Hepatocyte (in vitro differentiated cells): ENCODE results near the gene ROR2. TPM values are rescaled to one million over a fixed set of nuclear protein-coding genes. Genes with fewer than 3 reads are reported as not detected.

Experiments used
- DNase-seq: peaks from one replicate; pipeline ENCODE4 v3.0.0-alpha.2; 2016; ENCODE audit warnings: low spot score
- H2AFZ ChIP-seq: fragments of 200-600 bp; sonication (generic); 2 replicates; pipeline ENCODE4 v1.6.0; 2016; ENCODE audit warnings: antibody characterized with exemption, mild to moderate bottlenecking
- H3K27ac ChIP-seq: fragments of 200-600 bp; sonication (generic); 2 replicates; pipeline ENCODE4 v1.5.1; 2016; ENCODE audit warnings: mild to moderate bottlenecking
- H3K27me3 ChIP-seq: fragments of 200-600 bp; sonication (generic); 2 replicates; pipeline ENCODE4 v1.6.1; 2016
- H3K36me3 ChIP-seq: fragments of 200-600 bp; sonication (generic); replicated peaks from 2 replicates; pipeline ENCODE4 v1.5.1; 2016; ENCODE audit warnings: low read depth; ENCODE audit not compliant: insufficient read depth
- H3K4me1 ChIP-seq: fragments of 200-600 bp; sonication (generic); 2 replicates; pipeline ENCODE4 v1.5.1; 2016; ENCODE audit warnings: mild to moderate bottlenecking, moderate library complexity; ENCODE audit not compliant: insufficient read depth
- H3K4me2 ChIP-seq: fragments of 200-600 bp; sonication (generic); 2 replicates; pipeline ENCODE4 v1.6.0; 2016
- H3K4me3 ChIP-seq: fragments of 200-600 bp; sonication (generic); 2 replicates; pipeline ENCODE4 v1.5.1; 2016; ENCODE audit warnings: mild to moderate bottlenecking
- H3K79me2 ChIP-seq: fragments of 200-600 bp; sonication (generic); 2 replicates; pipeline ENCODE4 v1.6.0; 2017; ENCODE audit warnings: mild to moderate bottlenecking
- H3K9me2 ChIP-seq: fragments of 200-600 bp; sonication (generic); replicated peaks from 2 replicates; pipeline ENCODE4 v1.6.0; 2017; ENCODE audit warnings: mild to moderate bottlenecking; ENCODE audit not compliant: insufficient read depth
- H3K9me3 ChIP-seq: fragments of 200-600 bp; sonication (generic); 2 replicates; pipeline ENCODE4 v1.5.1; 2016; ENCODE audit warnings: low read depth, mild to moderate bottlenecking
- H4K20me1 ChIP-seq: fragments of 200-600 bp; sonication (generic); 2 replicates; pipeline ENCODE4 v1.6.0; 2016; ENCODE audit warnings: mild to moderate bottlenecking; ENCODE audit not compliant: insufficient read depth, poor library complexity, severe bottlenecking
- CTCF ChIP-seq: fragments of 200-600 bp; sonication (generic); IDR thresholded peaks from 2 replicates; pipeline ENCODE4 v1.5.1; 2016; ENCODE audit warnings: antibody characterized with exemption, mild to moderate bottlenecking; ENCODE audit not compliant: poor library complexity
- EZH2 ChIP-seq: fragments of 200-600 bp; sonication (generic); IDR thresholded peaks from 2 replicates; pipeline ENCODE4 v1.6.1; 2016; ENCODE audit warnings: antibody characterized with exemption, mild to moderate bottlenecking, borderline replicate concordance
- EZH2phosphoT487 ChIP-seq: fragments of 200-600 bp; sonication (generic); IDR thresholded peaks from one replicate; pipeline ENCODE4 v1.6.1; 2018; ENCODE audit warnings: antibody characterized with exemption, mild to moderate bottlenecking, low read depth, moderate library complexity; ENCODE audit not compliant: unreplicated experiment, severe bottlenecking
- WGBS: methylation state at CpG from one replicate; pipeline ENCODE4 v1.1.6; 2016; ENCODE audit warnings: low lambda C conversion rate; ENCODE audit errors: missing lambda C conversion rate; 5-methylcytosine and 5-hydroxymethylcytosine counted together
- polyA plus RNA-seq: library from polyadenylated mRNA; unstranded; fragments of >200 nt; fragmentation: Nextera tagmentation; extraction: Ambion mirVana; gene quantifications from 2 replicates; pipeline ENCODE4 v1.2.1, GENCODE V29; 2016
- total RNA-seq: library from RNA; depleted of rRNA; stranded (reverse); fragments of >200 nt; gene quantifications from 2 replicates; pipeline ENCODE4 v1.2.3, GENCODE V29; 2014

The ROR2 gene
- total and polyA plus RNA-seq, 2 experiments from 2014 or later: 25.6 to 29.5 TPM

- no peaks in the 10 kb centered on the region for H3K9me3 ChIP-seq
- no peak overlapping the region for H3K4me2 ChIP-seq
- H3K27ac ChIP-seq: no peak overlapping the region
- TF ChIP-seq EZH2phosphoT487 (no peak), CTCF (no peak), EZH2 (no peak)
- H2AFZ ChIP-seq: no peak overlapping the region
- H3K79me2 ChIP-seq: peaks cover 100% of the 10 kb centered on the region
- no peak overlapping the region for H3K4me3 ChIP-seq
- no peaks in the 10 kb centered on the region for H3K36me3 ChIP-seq
- H4K20me1 ChIP-seq: peaks cover 14% of the 10 kb centered on the region
- no peaks in the 10 kb centered on the region for H3K27me3 ChIP-seq
- H3K9me2 ChIP-seq: no peaks in the 10 kb centered on the region
- H3K4me1 ChIP-seq: peaks cover 15% of the 10 kb centered on the region
- DNase-seq: no peak
- WGBS: 92% methylated on average over 10 of the region's 10 CpGs
These were observed 34.3 kb downstream of the ROR2 start for GRCh38 chr9:91915524-91916263.

- Histone ChIP-seq H4K20me1 (peaks cover 14% of the 10 kb centered on the region), H3K4me3 (no peak overlapping the region), H3K36me3 (no peaks in the 10 kb centered on the region), H3K4me1 (peaks cover 7% of the 10 kb centered on the region), H2AFZ (no peak overlapping the region), H3K27ac (no peak overlapping the region), H3K4me2 (no peak overlapping the region), H3K79me2 (peaks cover 100% of the 10 kb centered on the region), H3K9me3 (no peaks in the 10 kb centered on the region), H3K27me3 (no peaks in the 10 kb centered on the region), H3K9me2 (no peaks in the 10 kb centered on the region)
- WGBS: 97% methylated on average over 9 of the region's 9 CpGs
- TF ChIP-seq EZH2 (no peak), CTCF (no peak), EZH2phosphoT487 (no peak)
- no peak for DNase-seq
These were observed 35.1 kb downstream of the ROR2 start for GRCh38 chr9:91914937-91915336.

GRCh38 chr9:91914404-91914803 lies 35.6 kb downstream of the ROR2 start:
- Histone ChIP-seq H3K27me3 (no peaks in the 10 kb centered on the region), H3K4me3 (no peak overlapping the region), H3K36me3 (no peaks in the 10 kb centered on the region), H3K9me2 (no peaks in the 10 kb centered on the region), H4K20me1 (peaks cover 14% of the 10 kb centered on the region), H3K9me3 (no peaks in the 10 kb centered on the region), H2AFZ (no peak overlapping the region), H3K4me1 (peaks cover 4% of the 10 kb centered on the region), H3K79me2 (peaks cover 100% of the 10 kb centered on the region), H3K27ac (no peak overlapping the region), H3K4me2 (no peak overlapping the region)
- TF ChIP-seq EZH2 (no peak), CTCF (no peak), EZH2phosphoT487 (no peak)
- no peak for DNase-seq
- WGBS: 90% methylated on average over 10 of the region's 10 CpGs
